A673 (cell line): ENCODE measurements around the gene ELOVL5.

ENCODE experiments used
- EZH2 ChIP-seq: fragments of 200-600 bp; sonication (generic); IDR thresholded peaks from 2 replicates; pipeline ENCODE4 v1.6.1; 2017; ENCODE audit warnings: borderline replicate concordance, low read depth, mild to moderate bottlenecking, mixed read lengths, antibody characterized with exemption, low read length; ENCODE audit not compliant: poor library complexity, severe bottlenecking
- TF ChIP-seq, protein P1 (sequence below): fragments of 300-800, 200-600 bp; sonication (generic); conservative IDR thresholded peaks from 2 replicates; pipeline ENCODE4 v1.5.1; 2017; ENCODE audit warnings: low read depth, mild to moderate bottlenecking, antibody characterized with exemption, low read length, moderate library complexity, mixed read lengths

DNA sequence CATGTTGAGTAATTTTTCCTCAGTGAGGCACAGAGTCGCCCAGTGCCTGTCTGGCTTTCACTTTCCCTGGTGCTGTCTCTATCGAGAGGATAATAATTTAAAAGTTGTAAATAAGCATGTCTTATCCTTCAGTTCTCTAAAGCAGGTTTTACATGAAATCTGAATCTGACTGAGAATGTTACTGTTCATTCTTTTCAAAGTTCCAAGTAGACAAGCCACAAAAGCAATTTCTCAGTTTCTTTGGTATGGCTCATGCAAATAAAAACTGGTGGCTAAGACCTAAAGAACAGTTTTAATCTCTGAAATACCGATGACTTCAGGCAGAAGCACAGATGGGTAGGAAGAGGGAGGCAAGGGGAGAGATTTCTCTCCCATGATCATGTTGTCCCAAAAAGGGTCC, 112.5 kb downstream of the ELOVL5 start:
- TF ChIP-seq, protein P1, sequence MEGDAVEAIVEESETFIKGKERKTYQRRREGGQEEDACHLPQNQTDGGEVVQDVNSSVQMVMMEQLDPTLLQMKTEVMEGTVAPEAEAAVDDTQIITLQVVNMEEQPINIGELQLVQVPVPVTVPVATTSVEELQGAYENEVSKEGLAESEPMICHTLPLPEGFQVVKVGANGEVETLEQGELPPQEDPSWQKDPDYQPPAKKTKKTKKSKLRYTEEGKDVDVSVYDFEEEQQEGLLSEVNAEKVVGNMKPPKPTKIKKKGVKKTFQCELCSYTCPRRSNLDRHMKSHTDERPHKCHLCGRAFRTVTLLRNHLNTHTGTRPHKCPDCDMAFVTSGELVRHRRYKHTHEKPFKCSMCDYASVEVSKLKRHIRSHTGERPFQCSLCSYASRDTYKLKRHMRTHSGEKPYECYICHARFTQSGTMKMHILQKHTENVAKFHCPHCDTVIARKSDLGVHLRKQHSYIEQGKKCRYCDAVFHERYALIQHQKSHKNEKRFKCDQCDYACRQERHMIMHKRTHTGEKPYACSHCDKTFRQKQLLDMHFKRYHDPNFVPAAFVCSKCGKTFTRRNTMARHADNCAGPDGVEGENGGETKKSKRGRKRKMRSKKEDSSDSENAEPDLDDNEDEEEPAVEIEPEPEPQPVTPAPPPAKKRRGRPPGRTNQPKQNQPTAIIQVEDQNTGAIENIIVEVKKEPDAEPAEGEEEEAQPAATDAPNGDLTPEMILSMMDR = no peak
- no peak for TF ChIP-seq EZH2
